ENCODE measurements around the gene LRRTM2.
"Not testable (repeated sequence)": the region's sequence is repeated elsewhere in the genome, so short reads cannot be mapped to it uniquely, and the experiment has no call there.

The LRRTM2 gene

GRCh38 chr5:138834853-138835252 lies 40.3 kb downstream of the LRRTM2 start:
- not testable (repeated sequence) for DNase-seq

- DNase-seq = no peak
Measured at GRCh38 chr5:138833726-138834480, 41.2 kb downstream of the LRRTM2 start.

GRCh38 chr5:138833080-138833479 lies 42.1 kb downstream of the LRRTM2 start:
- no peak for DNase-seq

- no peak for DNase-seq
Measured at GRCh38 chr5:138832218-138832617, 42.9 kb downstream of the LRRTM2 start.

- DNase-seq = no peak
Measured at GRCh38 chr5:138831703-138832102, 43.4 kb downstream of the LRRTM2 start.

- DNase-seq = no peak
Measured at GRCh38 chr5:138829341-138829740, 45.8 kb downstream of the LRRTM2 start.

- DNase-seq = no peak
Measured at GRCh38 chr5:138828556-138828955, 46.6 kb downstream of the LRRTM2 start.

GRCh38 chr5:138824924-138825863 lies 49.9 kb downstream of the LRRTM2 start:
- no peak for DNase-seq

- DNase-seq = no peak
Measured at GRCh38 chr5:138824516-138824915, 50.6 kb downstream of the LRRTM2 start.

- DNase-seq = no peak
Measured at GRCh38 chr5:138820695-138821094, 54.4 kb downstream of the LRRTM2 start.

GRCh38 chr5:138819081-138819480 lies 56.1 kb downstream of the LRRTM2 start:
- DNase-seq = no peak
